GM19467 (cell line): ENCODE results near the gene DGKD.

Experiments
- ATAC-seq: cut with Tn5 transposase; IDR thresholded peaks from one replicate; pipeline ENCODE4 v1.9.1; 2021; ENCODE audit warnings: mild to moderate bottlenecking, moderate library complexity; ENCODE audit not compliant: unreplicated experiment

The DGKD gene

DNA sequence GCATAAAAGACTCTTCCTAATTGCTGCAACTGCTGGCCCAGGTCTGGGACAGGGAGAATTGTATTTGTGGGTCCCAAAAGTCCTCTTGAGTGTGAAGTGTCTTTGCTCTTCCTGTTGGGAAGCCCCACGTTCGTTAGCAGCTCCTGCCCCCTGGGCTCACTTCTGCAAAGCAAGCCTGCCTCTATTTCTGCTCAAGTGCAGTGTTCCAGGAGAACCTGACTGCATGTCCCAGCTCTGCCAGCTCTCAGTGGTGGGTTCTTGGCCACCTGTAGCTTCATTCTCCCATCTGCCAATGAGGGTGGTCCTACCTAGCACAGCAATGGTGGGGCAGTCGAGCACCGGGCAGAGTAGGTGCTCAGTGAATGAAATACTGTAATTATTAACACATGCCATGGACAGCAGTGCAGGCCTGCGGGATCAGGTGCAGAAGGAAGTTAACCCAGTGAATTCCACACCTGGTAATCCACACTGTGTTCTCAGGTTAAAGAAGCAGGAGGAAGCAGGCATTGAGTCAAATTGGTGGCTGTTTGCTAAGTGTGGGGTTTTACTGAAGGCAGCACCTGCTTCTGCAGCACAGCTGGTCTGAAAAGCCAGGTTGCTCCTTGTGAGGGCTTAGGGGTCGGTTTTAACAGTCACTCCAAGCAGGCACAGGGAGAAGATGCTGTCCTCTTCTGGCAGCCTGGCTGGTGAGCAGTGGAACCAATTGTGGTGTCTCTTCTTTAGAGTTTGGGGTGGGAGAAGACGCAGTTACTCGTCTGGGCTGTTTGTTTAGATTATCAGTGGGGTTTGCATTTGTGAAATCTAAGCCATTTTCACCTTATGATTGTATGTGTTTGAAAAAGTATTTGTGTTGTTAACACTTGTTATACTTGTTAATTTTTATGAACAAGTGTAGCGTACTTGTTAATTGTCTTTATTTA lies 54.3 kb downstream of the DGKD start:
- no peak for ATAC-seq

GRCh38 chr2:233409286-233409991 lies 55.1 kb downstream of the DGKD start:
- no peak for ATAC-seq

DNA sequence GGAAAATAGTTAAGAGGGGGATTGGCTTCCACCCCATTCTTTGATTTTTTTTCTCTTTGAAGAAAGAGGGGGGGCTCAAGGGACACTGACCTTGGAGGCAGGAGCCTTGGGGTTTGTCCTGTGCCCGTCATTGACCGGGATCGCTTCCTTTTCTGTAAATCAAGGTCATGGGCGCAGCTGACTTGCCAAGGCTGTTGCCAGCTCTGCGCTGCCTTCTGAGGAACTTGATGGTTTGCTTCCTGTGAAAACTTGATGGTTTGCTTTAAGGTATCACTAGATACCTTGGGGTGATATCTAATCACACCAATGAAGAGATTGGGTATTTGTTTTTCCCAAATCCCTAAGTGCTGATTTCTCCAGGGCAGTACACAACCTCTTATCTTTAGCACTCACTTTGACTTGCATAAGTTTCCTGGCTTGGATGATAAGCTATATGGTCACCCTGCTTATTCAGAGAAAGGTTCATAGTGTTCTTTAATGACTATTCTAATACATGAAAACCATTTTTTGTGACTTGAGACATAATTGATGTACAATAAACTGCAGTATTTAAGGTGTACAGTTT lies 56.0 kb downstream of the DGKD start:
- no peak for ATAC-seq

DNA sequence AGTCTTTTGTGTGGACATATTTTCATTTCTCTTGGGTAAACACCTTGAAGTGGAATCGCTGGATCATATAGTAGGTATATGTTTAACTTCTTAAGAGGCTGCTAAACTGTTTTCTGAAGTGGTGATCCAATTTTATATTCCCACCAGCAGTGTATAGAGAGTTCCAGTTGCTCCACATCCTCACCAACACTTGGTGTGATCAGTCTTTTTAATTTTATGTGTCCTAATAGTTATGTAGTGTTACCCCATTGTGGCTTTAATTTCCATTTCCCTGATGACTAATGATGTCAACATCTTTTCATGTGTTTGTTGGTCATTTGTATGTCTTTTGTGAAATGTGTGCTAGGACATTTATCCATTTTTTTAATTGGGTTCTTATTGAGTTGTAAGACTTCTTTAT lies 56.9 kb downstream of the DGKD start:
- ATAC-seq: no peak

DNA sequence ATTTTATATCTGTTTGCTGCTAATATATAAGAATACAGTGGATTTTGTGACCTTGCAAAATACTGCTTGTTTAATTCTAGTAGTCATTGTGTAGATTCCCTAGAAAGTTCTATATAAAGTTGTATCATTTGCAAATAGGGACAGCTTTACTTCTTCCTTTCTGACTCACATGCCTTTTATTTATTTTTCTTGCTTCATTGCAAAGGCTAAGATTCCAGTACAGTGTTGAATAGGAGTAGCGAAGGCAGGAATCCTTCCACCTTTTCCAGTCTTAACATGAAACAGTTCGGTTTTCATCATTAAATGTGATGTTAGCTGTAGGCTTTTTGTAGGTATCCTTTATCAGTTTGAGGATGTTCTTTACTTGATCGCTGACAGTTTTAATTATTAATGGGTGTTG lies 58.1 kb downstream of the DGKD start:
- ATAC-seq: no peak

DNA sequence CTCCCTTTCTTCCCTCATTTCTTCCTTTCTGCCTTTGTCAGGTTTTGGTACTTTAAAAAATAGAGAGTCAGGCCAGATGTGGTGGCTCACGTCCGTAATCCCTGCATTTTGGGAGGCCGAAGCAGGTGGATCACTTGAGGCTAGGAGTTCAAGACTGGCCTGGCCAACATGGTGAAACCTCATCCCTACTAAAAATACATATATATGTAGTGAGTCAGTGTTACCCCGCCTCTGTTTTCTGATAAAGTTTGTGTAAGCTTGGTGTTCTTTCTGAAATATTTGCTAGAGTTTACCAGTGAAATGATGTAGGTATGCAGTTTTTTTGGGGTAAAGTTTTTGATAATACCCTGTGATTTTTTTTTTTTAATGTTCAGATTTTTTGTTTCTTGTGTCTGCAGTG lies 58.8 kb downstream of the DGKD start:
- ATAC-seq: no peak

DNA sequence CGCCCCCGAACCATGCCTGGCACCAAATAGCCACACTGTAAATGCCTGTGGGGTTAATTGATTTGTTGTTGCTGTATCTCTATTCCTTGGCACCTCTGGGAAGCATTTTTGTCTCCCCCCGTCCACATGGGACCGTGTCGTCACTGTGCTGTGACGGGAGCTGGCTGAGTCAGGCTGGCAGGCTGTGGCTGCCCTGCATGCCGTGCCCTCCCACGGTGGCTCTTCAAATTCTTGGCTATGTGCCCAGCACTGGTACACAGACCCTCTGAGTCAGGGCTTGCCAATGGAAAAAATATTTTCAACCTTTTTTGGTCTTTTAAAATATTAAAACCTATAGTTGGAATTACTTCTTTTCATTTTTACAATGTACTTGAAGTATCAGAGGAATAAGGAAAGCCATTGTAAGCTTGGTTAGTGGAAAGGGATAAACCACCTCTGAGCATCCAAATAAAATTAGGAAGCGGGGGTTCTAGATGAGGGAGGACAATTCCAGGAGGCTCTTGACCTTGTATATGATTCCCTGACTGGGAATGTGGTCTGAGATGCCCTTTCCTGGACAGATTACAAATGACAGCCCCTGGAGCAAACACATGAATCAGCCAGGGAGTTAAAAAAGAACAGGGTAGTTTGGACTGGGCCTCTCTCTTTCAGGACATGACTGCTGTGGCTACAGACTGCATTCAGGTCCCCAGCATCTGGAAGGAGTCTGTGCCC lies 59.4 kb downstream of the DGKD start:
- no peak for ATAC-seq

GRCh38 chr2:233414273-233414654 lies 60.0 kb downstream of the DGKD start:
- ATAC-seq: no peak

- no peak for ATAC-seq
Measured at GRCh38 chr2:233414777-233415570, 60.7 kb downstream of the DGKD start.

GRCh38 chr2:233416199-233416598 lies 61.9 kb downstream of the DGKD start:
- no peak for ATAC-seq

DNA sequence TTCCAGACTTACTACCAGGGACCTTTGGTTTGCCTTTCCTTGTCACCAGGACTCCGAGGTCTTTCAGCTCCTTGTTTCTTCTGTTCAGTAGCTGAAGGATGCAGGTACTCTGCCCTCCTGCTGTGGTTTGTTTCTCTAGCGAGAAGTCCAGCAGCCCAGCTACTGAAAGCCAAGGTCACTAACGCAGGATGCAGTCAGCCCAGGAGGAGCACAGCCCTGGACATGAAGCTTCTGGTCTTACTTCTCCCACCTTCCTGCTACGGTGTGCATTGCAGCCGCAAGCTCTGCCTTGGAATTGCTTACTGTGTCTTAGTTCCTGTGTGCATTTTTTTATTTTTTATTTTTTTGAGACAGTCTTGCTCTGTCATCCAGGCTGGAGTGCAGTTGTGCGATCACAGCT lies 62.4 kb downstream of the DGKD start:
- ATAC-seq: no peak

DNA sequence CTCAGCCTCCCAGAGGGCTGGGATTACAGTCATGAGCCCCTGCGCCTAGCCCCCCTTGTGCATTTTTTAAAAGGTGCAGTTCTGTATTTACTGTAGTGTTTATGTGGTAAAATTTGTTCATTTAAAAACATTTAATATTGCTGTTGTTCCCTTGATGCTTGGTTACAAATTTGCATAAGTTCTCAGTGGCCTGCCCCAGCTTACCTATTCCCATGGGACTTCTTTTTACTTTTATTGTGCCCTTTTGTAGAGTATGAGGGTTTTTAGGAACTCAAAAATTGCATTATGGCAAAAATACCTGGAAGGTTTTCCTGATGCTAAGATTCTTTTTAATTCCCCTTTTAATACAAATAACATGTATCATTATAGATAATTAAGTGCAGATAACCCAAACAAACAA lies 63.0 kb downstream of the DGKD start:
- no peak for ATAC-seq

GRCh38 chr2:233418052-233418760 lies 63.9 kb downstream of the DGKD start:
- ATAC-seq: no peak

GRCh38 chr2:233418761-233419546 lies 64.7 kb downstream of the DGKD start:
- ATAC-seq: peak; percentile 41

DNA sequence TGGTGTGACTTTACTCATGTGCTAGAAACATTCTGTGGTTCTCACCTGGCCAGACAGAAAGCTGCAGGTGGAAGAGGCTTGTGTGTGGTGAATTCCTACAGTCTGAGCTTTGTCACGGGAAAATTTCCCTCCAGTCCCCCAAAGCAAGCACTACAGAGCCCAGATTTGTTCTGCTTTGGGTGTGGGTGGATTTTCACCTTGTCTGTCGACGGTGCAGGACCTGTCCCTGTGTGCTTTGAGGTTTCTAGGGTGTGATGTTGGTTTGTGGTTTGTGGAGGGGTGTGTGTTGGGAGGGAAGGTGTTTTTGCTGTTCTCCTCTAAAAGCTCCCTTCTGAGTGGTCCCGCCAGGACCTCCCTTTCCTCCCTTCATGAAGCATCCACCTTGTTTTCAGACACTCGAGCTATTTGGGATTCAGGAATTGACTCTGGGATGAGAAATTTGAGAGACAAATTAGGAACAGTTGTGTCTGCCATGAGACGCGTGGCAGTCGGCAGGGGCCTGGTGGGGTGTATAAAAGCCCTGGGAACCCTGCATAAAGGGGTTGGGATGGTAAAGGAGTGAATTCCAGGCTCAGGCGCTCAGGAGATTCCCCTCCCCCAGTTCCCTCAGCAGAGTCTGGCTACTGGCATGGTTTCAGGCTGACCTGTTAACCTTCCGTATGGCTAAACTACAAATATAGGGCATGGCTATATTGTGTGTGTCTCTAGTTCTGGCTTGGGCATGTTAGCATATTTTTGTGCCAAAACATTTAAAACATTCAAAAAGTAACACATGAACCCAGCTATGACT lies 65.5 kb downstream of the DGKD start:
- ATAC-seq: no peak

- ATAC-seq: no peak
Measured at GRCh38 chr2:233421091-233421816, 67.0 kb downstream of the DGKD start.

DNA sequence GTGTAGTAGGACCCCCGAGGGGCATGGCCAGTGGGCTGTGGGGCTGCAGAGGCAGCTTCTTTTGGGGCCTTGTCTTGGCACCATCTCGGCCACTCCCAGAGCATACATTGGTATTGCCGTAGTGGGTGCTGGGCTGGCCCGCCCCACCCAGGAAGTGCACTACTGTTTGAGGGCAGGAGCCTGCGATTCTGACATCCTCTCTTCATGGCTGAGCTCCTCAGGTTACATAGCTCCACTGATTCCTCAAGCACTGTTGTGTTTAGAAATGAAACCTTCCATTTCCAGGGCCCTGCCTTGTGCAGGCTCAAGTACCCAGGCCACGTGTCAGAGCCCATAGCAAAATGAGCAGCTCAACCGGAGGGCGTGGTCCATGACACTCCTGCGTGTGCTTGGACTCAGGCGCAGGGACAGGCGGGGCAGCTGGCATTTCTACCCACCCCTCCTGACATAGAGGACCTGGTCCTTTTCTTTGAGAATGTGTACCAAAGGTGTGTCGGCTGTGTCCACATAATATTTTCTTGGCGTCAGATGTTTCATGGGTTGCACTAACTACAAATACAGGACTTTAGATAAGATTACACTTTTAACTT lies 67.9 kb downstream of the DGKD start:
- ATAC-seq: peak; percentile 51
